ENCODE measurements around the gene LMBR1L. TPM values are rescaled to one million over a fixed set of nuclear protein-coding genes. Genes with fewer than 3 reads are reported as not detected.

The LMBR1L gene
- total and polyA plus RNA-seq, 2 of the 13 experiments (the other 11 are each of a cell fraction or from before 2014, with no cell fraction given), result 12.2 to 65.9 TPM

DNA sequence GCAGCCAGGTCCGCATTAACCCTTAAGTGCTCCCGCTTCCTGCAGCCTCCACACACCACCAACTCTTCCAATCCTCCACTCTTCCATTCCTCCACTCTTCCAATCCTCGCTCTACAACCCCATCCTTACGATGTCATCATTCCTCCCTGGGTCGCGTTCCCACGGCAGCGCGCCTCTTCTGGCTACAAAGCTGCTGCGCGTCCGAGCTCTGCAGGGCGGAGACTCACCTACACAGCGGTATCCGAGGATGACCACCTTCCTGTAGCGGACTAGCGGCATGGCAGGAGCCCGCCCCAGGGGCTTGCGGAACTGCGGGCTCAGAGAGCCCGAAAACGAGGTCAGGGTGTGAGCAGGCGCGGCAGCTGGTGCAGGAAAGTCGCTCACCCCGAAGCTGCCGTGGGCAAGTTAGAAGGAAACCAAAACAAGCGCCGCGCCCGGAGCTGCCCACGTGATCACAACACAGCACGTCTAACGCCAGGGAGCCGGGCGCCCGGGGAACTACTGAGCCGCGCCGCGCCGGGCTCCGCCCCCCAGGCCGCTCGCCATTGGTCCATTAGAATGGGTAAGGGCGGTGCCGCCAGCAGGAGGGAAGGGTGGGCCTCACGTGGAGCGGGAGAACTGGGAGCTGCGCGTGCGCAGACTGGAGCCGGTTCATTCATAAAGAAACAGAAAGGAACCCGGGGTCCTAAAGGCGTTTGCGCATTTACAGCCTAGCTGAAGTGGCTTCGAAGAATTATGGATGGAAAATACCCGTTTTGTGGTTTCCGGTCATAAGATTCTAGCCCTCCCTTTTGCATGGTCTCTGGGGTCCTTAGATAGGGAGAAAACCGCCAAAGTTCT is 40.9 kb downstream of the LMBR1L start, which contains the start of gene RHEBL1 (continued):
- peak; percentile 52; the same call in 1 of the 2 replicates for TF ChIP-seq KDM2A (CRISPR knock-in tag; IDR thresholded peaks at IDR 0.05; ENCODE audit: borderline replicate concordance, low read depth)
- no peak for TF ChIP-seq ZNF850 (CRISPR knock-in tag; conservative IDR thresholded peaks at IDR 0.05)
- TF ChIP-seq ZNF570 (CRISPR knock-in tag; IDR thresholded peaks at IDR 0.05; ENCODE audit: borderline replicate concordance), result no peak
- TF ChIP-seq GATAD1 (CRISPR knock-in tag; IDR thresholded peaks at IDR 0.05), result peak; percentile 77
- TF ChIP-seq, protein P1, sequence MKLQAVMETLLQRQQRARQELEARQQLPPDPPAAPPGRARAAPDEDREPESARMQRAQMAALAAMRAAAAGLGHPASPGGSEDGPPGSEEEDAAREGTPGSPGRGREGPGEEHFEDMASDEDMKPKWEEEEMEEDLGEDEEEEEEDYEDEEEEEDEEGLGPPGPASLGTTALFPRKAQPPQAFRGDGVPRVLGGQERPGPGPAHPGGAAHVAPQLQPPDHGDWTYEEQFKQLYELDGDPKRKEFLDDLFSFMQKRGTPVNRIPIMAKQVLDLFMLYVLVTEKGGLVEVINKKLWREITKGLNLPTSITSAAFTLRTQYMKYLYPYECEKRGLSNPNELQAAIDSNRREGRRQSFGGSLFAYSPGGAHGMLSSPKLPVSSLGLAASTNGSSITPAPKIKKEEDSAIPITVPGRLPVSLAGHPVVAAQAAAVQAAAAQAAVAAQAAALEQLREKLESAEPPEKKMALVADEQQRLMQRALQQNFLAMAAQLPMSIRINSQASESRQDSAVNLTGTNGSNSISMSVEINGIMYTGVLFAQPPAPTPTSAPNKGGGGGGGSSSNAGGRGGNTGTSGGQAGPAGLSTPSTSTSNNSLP (IDR thresholded peaks at IDR 0.05; ENCODE audit: low read depth, low read length), result no peak
- TF ChIP-seq, protein P2, sequence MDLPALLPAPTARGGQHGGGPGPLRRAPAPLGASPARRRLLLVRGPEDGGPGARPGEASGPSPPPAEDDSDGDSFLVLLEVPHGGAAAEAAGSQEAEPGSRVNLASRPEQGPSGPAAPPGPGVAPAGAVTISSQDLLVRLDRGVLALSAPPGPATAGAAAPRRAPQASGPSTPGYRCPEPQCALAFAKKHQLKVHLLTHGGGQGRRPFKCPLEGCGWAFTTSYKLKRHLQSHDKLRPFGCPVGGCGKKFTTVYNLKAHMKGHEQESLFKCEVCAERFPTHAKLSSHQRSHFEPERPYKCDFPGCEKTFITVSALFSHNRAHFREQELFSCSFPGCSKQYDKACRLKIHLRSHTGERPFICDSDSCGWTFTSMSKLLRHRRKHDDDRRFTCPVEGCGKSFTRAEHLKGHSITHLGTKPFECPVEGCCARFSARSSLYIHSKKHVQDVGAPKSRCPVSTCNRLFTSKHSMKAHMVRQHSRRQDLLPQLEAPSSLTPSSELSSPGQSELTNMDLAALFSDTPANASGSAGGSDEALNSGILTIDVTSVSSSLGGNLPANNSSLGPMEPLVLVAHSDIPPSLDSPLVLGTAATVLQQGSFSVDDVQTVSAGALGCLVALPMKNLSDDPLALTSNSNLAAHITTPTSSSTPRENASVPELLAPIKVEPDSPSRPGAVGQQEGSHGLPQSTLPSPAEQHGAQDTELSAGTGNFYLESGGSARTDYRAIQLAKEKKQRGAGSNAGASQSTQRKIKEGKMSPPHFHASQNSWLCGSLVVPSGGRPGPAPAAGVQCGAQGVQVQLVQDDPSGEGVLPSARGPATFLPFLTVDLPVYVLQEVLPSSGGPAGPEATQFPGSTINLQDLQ (CRISPR knock-in tag; IDR thresholded peaks at IDR 0.05), result no peak
- TF ChIP-seq SKI (IDR thresholded peaks at IDR 0.05; ENCODE audit: partially characterized antibody), result no peak
- peak; percentile 95 for TF ChIP-seq ZNF878 (CRISPR knock-in tag; IDR thresholded peaks at IDR 0.05)
- TF ChIP-seq ZNF20 (CRISPR knock-in tag; IDR thresholded peaks at IDR 0.05), result no peak
- TF ChIP-seq ZBTB8A (CRISPR knock-in tag; IDR thresholded peaks at IDR 0.05; ENCODE audit: borderline replicate concordance, low read depth), result no peak
- TF ChIP-seq, protein P3, sequence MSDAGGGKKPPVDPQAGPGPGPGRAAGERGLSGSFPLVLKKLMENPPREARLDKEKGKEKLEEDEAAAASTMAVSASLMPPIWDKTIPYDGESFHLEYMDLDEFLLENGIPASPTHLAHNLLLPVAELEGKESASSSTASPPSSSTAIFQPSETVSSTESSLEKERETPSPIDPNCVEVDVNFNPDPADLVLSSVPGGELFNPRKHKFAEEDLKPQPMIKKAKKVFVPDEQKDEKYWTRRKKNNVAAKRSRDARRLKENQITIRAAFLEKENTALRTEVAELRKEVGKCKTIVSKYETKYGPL (CRISPR knock-in tag; IDR thresholded peaks at IDR 0.05), result no peak
- TF ChIP-seq, protein P4, sequence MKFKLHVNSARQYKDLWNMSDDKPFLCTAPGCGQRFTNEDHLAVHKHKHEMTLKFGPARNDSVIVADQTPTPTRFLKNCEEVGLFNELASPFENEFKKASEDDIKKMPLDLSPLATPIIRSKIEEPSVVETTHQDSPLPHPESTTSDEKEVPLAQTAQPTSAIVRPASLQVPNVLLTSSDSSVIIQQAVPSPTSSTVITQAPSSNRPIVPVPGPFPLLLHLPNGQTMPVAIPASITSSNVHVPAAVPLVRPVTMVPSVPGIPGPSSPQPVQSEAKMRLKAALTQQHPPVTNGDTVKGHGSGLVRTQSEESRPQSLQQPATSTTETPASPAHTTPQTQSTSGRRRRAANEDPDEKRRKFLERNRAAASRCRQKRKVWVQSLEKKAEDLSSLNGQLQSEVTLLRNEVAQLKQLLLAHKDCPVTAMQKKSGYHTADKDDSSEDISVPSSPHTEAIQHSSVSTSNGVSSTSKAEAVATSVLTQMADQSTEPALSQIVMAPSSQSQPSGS (CRISPR knock-in tag; IDR thresholded peaks at IDR 0.05), result peak; percentile 40; the same call in 1 of the 2 replicates
- TF ChIP-seq, protein P5, sequence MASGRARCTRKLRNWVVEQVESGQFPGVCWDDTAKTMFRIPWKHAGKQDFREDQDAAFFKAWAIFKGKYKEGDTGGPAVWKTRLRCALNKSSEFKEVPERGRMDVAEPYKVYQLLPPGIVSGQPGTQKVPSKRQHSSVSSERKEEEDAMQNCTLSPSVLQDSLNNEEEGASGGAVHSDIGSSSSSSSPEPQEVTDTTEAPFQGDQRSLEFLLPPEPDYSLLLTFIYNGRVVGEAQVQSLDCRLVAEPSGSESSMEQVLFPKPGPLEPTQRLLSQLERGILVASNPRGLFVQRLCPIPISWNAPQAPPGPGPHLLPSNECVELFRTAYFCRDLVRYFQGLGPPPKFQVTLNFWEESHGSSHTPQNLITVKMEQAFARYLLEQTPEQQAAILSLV (CRISPR knock-in tag; IDR thresholded peaks at IDR 0.05; ENCODE audit: borderline replicate concordance), result no peak
- no peak for TF ChIP-seq KLF11 (CRISPR knock-in tag; IDR thresholded peaks at IDR 0.05)
- TF ChIP-seq TBL1XR1 (IDR thresholded peaks at IDR 0.05; ENCODE audit: borderline replicate concordance, low read length, partially characterized antibody), result no peak
- TF ChIP-seq, protein P6, sequence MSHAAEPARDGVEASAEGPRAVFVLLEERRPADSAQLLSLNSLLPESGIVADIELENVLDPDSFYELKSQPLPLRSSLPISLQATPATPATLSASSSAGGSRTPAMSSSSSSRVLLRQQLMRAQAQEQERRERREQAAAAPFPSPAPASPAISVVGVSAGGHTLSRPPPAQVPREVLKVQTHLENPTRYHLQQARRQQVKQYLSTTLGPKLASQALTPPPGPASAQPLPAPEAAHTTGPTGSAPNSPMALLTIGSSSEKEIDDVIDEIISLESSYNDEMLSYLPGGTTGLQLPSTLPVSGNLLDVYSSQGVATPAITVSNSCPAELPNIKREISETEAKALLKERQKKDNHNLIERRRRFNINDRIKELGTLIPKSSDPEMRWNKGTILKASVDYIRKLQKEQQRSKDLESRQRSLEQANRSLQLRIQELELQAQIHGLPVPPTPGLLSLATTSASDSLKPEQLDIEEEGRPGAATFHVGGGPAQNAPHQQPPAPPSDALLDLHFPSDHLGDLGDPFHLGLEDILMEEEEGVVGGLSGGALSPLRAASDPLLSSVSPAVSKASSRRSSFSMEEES (CRISPR knock-in tag; IDR thresholded peaks at IDR 0.05), result no peak
- TF ChIP-seq ZNF607 (CRISPR knock-in tag; IDR thresholded peaks at IDR 0.05; ENCODE audit: borderline replicate concordance), result peak; percentile 50; the same call in 1 of the 2 replicates
- TF ChIP-seq ZNF441 (CRISPR knock-in tag; IDR thresholded peaks at IDR 0.05; ENCODE audit: borderline replicate concordance), result no peak; the same call in 1 of the 2 replicates
- no peak for TF ChIP-seq MBD4 (IDR thresholded peaks at IDR 0.05; ENCODE audit: borderline replicate concordance, low read length)
